Mononuclear cell (primary cell): ENCODE results near the gene LSM14B. TPM values are rescaled to one million over a fixed set of nuclear protein-coding genes. Genes with fewer than 3 reads are reported as not detected.
"Not testable (repeated sequence)": the region's sequence is repeated elsewhere in the genome, so short reads cannot be mapped to it uniquely, and the experiment has no call there.

Source experiments
- H3K27me3 ChIP-seq: 2 replicates; pipeline ENCODE4 v1.6.0; 2011; ENCODE audit warnings: low read length, control low read depth; ENCODE audit not compliant: insufficient read depth
- H3K4me1 ChIP-seq: 2 replicates; pipeline ENCODE4 v1.5.1; 2011; ENCODE audit warnings: mild to moderate bottlenecking, low read length, control low read depth; ENCODE audit not compliant: insufficient read depth
- H3K4me3 ChIP-seq: 2 replicates; pipeline ENCODE4 v1.5.1; 2011; ENCODE audit warnings: mild to moderate bottlenecking, low read length, moderate library complexity
- H3K9me3 ChIP-seq: 2 replicates; pipeline ENCODE4 v1.5.1; 2011; ENCODE audit warnings: low read depth, mild to moderate bottlenecking, control low read depth, low read length
- total RNA-seq: library from RNA; depleted of rRNA; stranded (reverse); fragments of >200 nt; gene quantifications from one replicate; pipeline ENCODE4 v1.2.3, GENCODE V29; 2012

Gene LSM14B
- total RNA-seq, 1 donor = 17.8 TPM

DNA sequence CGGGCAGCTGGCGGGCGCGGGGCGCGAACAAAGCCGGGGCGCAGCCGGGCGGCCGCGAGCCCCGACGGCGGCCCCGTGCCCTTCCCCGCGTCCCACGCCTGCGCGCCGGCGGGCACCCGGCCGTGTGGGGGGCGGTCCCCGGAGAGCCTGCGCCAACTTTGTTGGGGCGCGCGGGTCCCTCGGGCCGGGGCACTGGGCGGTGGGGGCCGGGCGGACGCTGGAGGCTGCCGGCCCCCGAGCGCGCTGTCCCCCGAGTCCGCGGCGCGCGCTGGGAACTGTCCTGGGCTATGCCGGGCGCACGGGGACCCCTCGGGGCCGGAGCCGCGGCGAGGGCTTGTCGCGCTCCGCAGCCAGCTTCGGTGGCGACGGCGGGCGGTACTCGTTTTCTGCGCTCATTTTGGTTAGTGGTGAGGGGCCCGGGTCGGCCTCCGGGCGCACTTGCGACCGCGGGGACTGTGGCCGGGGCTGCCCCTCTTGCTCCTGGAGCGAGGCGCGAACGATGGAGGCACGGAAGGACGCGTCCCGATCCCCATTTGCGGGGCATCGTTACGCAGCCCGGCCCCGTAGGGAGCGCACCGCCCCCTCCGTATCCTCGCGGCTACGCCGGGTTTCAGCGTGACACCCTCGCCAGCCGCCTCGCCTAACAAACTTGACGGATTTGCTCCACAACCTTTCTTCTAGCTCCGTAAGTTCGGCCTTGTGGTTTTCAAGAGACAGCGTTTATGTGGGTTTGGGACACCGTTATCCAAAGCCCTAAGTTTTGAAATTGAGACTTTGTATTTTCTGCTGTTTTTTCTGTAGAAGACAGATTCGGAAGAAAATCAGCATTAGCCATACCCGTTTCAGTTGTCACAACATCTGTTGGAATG lies 21.9 kb downstream of the LSM14B start:
- H3K27me3 ChIP-seq = no peaks in the 10 kb centered on the region
- peak overlapping the region; percentile 75 for H3K4me3 ChIP-seq
- peaks cover 34% of the 10 kb centered on the region for H3K4me1 ChIP-seq
- H3K9me3 ChIP-seq = no peaks in the 10 kb centered on the region

DNA sequence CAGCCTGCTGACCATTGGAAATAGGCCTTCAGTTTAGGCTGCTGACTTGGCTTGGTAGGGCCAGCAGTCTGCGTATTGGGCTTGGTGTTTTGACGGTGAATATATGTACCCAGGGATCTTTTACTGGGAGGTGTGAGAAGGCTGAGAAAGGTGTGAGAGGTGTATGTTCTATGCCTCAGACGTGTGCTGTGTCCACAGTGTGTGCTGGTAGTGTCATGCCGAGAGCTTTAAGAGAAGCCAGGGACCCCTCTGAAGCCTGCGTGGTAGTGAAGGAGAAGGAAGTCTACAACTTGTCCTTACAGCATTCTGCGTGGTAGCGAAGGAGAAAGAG lies 23.4 kb downstream of the LSM14B start:
- Histone ChIP-seq H3K9me3 (no peaks in the 10 kb centered on the region), H3K4me1 (peaks cover 29% of the 10 kb centered on the region), H3K27me3 (no peaks in the 10 kb centered on the region), H3K4me3 (no peak overlapping the region)

- Histone ChIP-seq H3K27me3 (no peaks in the 10 kb centered on the region), H3K4me3 (no peak overlapping the region), H3K4me1 (peaks cover 24% of the 10 kb centered on the region), H3K9me3 (no peaks in the 10 kb centered on the region)
Observed at GRCh38 chr20:62146019-62146755, 23.9 kb downstream of the LSM14B start.

DNA sequence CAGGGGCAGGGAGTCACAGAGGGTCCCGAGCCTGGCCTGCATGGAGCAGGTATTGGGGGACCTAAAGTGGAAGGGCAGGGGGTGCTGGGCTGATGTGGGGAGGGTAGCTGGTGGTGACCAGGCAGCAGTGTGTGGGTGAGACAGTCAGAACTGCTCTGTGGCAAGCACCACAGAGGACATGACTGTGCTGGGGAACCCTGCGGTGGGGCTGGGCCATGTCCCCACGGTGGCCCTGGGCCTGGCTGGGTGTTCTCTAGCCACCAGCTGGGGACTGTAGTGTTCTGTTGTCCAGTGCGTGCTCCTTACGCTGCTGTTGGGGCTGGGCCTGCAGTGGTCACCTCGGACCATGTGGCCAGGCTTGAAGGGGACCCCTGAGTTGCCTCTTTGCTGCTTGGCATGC lies 24.9 kb downstream of the LSM14B start:
- Histone ChIP-seq H3K27me3 (no peaks in the 10 kb centered on the region), H3K4me1 (peaks cover 14% of the 10 kb centered on the region), H3K9me3 (no peaks in the 10 kb centered on the region)

DNA sequence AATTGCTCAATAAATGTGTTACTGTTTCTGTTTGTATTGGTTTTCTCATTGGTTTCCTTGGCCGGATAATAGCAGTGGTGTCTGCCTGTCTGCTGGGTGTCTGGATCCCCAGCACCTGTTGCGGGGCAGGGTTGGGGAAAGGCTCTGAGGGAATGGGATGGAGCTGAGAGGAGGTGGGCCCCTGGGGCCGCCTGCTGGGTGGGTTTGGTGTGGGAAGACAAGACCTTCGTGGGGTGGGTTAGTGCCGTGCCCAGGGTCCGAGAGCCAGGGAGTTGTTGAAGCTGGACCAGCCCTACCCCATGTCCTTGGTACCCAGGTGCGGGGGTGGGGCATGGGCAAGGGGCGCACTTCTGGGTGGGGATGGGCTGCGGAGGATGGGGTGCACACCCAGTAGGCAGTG lies 25.3 kb downstream of the LSM14B start:
- no peaks in the 10 kb centered on the region for H3K27me3 ChIP-seq
- no peaks in the 10 kb centered on the region for H3K9me3 ChIP-seq
- no peak overlapping the region for H3K4me3 ChIP-seq
- peaks cover 10% of the 10 kb centered on the region for H3K4me1 ChIP-seq

More for the DNA sequence above, 24.9 kb downstream of the LSM14B start:
- H3K4me3 ChIP-seq = no peak overlapping the region

GRCh38 chr20:62148383-62148782 lies 26.1 kb downstream of the LSM14B start:
- not testable (repeated sequence) for H3K4me3 ChIP-seq, H3K9me3 ChIP-seq, H3K27me3 ChIP-seq
- peaks cover 10% of the 10 kb centered on the region for H3K4me1 ChIP-seq

- Histone ChIP-seq H3K9me3 (no peaks in the 10 kb centered on the region), H3K27me3 (no peaks in the 10 kb centered on the region), H3K4me3 (no peak overlapping the region), H3K4me1 (peaks cover 10% of the 10 kb centered on the region)
Observed at GRCh38 chr20:62148908-62149314, 26.6 kb downstream of the LSM14B start.

DNA sequence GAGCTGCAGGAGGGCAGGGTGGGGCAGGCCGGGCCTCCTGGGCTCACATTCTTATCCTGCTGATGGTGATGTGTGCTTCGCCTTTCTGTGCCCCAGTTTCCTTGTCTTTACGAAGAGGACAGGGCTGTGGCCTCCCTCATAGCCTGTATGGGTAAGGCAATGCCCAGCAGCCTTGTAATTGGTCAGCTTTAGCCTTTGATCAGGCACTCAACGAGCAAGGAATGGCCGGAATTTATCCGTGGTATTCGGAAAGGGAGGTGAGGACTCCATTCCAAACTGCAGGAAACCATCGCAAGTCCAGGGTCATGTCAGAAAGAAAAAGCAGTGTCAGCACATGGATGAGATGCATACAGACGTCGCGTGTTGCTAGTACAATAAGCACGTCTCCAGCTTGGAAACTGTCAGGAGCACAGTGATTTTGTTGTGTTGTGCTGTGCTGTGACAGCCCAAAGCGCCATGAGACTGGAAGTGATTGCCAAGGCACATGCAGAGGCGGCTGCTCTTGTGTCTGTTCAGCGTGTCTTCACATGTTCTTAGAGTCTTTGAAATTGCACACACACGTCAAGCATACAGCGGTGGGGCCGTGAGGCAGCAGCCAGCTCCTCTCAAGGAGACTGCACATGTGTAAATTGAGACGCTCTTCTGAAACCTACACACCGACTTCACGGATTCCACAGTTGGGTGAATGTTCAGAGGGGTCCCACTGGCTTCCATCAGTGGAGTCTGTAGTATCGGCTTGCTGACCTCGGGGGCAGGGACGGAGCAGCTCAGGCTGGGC lies 27.4 kb downstream of the LSM14B start:
- peaks cover 5% of the 10 kb centered on the region for H3K4me1 ChIP-seq

DNA sequence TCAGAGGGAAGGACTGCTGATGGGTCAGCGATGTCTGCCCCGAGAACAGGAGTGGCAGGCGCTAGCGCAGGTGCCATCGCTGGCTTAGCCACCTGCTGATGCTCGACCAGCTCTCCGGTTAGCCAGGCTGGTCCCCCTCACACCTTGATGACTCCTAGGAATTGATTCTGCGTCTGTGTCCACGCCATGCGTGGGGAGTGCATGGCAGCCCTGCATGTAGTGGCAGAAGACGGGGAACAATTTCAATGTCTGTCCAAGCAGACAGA lies 28.0 kb downstream of the LSM14B start:
- Histone ChIP-seq H3K27me3 (no peaks in the 10 kb centered on the region), H3K9me3 (no peaks in the 10 kb centered on the region), H3K4me1 (peaks cover under 1% of the 10 kb centered on the region), H3K4me3 (no peak overlapping the region)

More for the DNA sequence above, 27.4 kb downstream of the LSM14B start:
- Histone ChIP-seq H3K9me3 (no peaks in the 10 kb centered on the region), H3K4me3 (no peak overlapping the region), H3K27me3 (no peaks in the 10 kb centered on the region)

DNA sequence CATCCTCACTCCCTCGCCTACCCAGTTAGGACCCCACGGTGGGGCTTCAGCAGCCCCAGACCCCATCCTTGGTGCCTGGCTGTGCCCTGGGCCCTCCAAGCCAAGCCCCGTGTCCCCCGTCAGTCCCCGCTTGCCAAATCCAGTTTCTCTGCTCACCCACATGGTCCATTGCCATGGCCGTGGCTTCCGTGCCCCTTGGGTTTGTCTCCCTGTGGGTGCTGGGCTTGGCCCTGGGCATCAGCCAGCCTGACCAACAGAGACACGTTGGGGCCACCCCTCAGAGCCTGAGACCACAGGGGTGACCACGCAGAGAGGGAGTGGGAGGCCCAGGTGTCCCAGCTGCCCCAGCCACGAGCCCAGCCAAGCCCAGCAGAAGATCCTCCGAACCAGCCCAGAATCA lies 28.9 kb downstream of the LSM14B start:
- no peaks in the 10 kb centered on the region for H3K27me3 ChIP-seq
- no peaks in the 10 kb centered on the region for H3K9me3 ChIP-seq
- H3K4me3 ChIP-seq = no peak overlapping the region
- no peaks in the 10 kb centered on the region for H3K4me1 ChIP-seq

DNA sequence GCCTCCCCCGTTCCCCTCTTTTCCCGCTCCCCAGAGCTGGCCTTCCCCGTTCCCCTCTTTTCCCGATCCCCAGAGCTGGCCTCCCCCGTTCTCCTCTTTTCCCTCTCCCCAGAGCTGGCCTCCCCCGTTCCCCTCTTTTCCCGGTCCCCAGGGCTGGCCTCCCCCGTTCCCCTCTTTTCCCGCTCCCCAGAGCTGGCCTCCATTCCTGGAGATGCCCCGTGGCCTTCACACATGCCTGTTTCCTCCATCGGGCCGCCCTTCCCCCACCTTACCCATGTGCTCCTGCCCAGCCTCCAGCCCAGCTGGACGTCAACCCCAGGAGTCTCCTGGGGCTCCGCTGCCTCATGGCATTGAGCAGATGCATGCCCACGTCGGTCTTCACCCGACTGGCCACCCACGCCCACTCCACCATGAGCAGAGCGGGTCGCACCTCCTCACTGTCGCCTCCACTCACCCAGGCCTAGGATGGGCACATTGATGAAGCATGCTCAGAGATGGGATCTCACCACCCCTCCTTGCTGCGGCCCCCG lies 29.6 kb downstream of the LSM14B start:
- Histone ChIP-seq H3K4me3 (no peak overlapping the region), H3K9me3 (no peaks in the 10 kb centered on the region), H3K27me3 (no peaks in the 10 kb centered on the region), H3K4me1 (peaks cover 4% of the 10 kb centered on the region)

DNA sequence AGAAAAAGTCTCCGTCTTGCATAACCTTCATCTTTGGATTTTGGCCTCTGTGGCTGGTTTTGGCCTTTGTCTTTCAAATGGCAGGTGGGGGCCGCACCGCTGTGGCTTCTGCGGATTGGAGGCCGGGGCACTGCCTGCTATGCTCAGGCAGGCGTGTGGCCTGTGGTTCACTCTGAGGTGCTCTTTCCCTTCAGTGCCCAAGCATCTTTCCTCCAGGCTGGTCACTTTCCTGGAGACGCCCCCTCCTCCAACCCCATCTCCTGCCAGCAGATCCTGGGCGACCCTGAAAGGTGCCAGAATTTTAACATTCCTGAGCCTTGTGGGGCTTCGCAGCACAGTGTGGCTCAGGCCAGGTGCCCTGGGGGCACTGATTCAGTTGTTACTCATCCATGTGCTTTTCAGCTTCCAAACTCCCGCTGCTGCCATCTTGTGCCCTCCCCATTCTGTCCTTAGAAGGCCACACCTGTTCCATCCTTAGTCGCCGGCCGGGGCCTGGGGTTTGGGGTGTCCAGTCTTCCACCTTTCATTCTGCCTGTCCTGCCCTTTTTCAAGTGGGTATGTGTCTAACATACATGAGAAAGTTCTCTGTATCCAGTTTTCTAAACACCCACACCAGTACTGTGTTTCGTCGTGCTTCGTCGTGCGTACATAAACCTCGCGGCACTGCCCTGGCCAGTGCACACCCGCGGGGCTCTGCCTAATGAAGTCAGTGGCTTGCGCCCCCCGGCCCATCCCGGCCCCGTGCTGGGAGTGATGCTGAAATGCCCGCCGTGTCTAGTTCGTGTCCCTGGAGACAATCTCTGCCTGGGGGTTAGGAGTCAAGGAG lies 33.4 kb downstream of the LSM14B start:
- no peak overlapping the region for H3K4me3 ChIP-seq
- no peaks in the 10 kb centered on the region for H3K27me3 ChIP-seq
- peaks cover 4% of the 10 kb centered on the region for H3K4me1 ChIP-seq
- no peaks in the 10 kb centered on the region for H3K9me3 ChIP-seq

DNA sequence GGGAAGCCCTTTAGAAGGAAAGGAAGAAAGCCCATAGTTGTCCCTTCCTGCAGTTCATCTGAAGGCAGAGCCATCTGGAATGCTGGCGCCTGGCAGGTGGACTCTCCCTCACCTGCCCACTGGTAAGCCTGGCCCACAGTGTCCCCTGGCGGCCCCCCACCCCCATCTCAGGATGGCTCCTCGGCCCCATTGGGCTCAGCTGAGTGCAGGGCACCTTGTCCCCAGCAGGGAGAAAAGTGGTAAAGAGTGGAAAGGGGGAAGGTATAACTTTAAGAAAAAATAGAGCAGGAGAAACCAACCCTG lies 33.9 kb downstream of the LSM14B start:
- H3K27me3 ChIP-seq = no peaks in the 10 kb centered on the region

DNA sequence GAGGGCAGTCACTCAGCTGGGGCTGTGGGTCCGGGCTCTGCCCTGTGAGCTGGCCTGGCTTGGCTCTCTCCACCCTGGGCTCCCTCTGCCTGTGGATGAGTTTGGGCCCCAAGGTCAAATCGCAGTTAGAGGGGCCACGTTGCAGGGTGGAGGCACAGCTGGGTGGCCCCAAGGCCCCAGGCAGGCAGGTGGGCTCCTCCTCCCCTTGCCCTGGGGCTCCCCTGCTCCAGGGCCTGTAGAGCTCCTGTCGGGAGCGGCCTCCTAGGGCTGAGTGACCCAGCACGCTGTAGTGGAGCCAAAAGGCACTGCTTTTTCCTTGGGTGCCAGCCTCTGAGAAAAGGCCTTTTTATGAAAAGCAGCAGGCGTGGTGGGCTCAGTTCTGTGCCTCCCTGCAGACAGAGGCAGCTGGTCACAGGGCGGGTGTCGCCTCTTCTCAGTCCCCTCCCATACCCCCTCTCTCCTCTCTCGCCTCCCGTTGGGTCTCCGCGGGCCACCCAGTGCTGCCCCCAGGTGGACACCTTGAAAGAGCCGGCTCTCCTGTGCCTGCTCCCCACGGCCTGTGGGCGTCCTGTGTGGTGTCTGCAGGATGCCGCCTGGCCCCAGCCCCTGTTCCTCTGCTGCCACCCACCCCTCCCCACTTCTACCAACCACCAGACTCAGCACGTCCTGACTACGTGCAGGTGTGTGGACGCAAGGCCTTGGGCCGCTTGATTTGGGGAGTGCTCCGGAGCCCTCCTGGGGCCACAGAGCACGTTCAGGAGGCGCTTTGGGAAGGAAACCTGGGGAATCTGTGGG lies 34.5 kb downstream of the LSM14B start:
- no peaks in the 10 kb centered on the region for H3K27me3 ChIP-seq
- H3K4me1 ChIP-seq = peaks cover 4% of the 10 kb centered on the region
- no peaks in the 10 kb centered on the region for H3K9me3 ChIP-seq
- no peak overlapping the region for H3K4me3 ChIP-seq

More for the DNA sequence above, 33.9 kb downstream of the LSM14B start:
- H3K4me1 ChIP-seq = peaks cover 4% of the 10 kb centered on the region
- no peaks in the 10 kb centered on the region for H3K9me3 ChIP-seq
- H3K4me3 ChIP-seq = no peak overlapping the region
